NCI-H510A treated with DMSO at 0.1 percent for 48 hours (cell line): Measurements from ENCODE around the gene DDX50.
"Not testable (repeated sequence)": the region's sequence is repeated elsewhere in the genome, so short reads cannot be mapped to it uniquely, and the experiment has no call there.

Experiments used
- DNase-seq: peaks from one replicate; lab custom pipeline; 2025; lab: John Stamatoyannopoulos, UW

DDX50 gene

GRCh38 chr10:68900427-68901104 lies 549 bp upstream of the DDX50 start:
- DNase-seq = peak; percentile 71

DNA sequence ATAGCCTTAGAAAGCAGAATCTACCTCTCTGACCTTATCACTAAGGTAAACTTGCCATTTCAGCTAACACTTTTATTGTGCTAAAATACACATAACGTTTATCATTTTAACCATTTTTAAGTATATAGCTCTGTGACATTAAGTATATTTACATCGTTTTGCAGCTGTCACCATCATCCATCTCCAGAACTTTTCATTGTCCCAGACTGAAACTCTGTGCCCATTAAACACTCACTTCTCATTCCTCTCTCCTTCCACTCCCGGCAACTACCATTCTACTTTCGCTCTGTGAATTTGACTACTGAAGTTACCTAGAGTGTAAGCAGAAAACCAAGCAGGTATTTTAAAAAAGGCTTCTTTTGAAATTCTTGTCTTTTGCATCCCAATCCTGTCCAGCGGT lies 1.3 kb downstream of the DDX50 start:
- DNase-seq = peak; percentile 4

- no peak for DNase-seq
Measured at GRCh38 chr10:68924593-68924992, 23.5 kb downstream of the DDX50 start.

GRCh38 chr10:68925489-68925888 lies 24.4 kb downstream of the DDX50 start:
- no peak for DNase-seq

- not testable (repeated sequence) for DNase-seq
Measured at GRCh38 chr10:68929157-68929556, 28.0 kb downstream of the DDX50 start.

- not testable (repeated sequence) for DNase-seq
Measured at GRCh38 chr10:68929888-68930287, 28.8 kb downstream of the DDX50 start.

DNA sequence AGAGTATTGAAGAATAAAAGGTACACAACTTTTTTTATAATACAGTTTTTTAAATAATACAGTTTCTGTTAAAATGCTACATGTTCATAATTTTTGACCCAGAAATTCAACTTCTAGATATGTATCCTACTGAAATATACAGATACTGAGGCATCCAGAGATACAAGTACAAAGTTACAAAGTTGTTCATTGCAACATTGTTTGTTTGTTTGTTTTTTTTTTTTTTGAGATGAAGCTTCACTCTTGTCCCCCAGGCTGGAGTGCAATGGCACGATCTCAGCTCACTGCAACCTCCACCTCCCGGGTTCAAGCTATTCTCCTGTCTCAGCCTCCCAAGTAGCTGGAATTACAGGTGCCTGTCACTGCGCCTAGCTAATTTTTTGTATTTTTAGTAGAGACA lies 31.7 kb downstream of the DDX50 start:
- not testable (repeated sequence) for DNase-seq

DNA sequence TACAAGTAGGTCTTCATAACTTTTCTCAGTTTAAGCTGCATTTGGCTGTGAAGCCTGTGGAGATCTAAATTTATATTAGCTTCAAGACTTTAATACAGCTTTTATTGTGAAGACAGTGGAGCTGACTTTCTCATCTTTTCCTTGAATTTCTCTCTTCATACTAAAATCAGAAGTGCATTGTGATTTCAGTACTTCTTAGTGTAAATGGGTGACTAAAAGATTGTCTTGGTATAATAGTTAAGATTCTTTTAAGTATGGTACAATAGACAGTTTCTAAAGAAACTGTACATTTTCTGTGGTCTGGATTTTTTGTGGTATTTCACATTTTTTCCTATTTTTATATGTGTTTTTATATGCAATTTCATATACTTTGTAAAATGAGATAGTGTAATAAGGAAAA lies 33.9 kb downstream of the DDX50 start:
- no peak for DNase-seq

DNA sequence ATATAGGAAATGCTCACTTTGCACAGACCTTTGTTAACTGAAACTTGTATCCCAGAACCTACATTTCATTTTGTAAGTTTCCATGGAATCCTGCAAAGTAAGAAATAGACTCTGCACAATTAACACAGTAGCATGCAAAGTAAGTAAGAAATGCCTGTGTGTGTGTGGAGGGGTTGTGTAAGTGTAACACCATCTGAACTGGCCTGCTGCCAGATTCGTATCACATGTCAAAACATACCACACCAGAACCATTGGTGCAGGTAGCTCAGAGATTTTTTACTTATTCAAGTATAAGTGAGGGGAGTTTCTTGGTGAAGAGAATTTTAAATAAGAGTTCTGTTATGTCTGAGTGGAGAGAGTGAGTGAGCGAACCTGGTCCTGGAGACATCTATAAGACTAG lies 37.0 kb downstream of the DDX50 start:
- DNase-seq = no peak

- no peak for DNase-seq
Measured at GRCh38 chr10:68938884-68939283, 37.8 kb downstream of the DDX50 start.

DNA sequence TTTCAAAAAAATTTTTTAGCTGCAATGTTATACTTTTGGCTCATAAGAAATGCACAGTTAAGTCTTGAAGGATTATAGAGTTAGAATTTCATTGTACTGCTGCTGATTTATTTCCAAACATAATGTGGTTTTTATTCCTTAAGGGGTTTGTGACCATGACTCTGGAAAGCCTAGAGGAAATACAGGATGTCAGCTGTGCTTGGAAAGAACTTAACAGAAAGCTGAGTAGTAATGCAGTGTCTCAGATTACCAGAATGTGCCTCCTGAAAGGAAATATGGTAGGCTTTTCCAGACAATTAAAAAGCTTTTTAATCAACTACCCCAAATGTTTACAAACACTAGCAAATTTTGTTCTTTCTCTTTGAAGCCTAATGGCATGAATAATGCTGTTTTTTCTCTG lies 39.8 kb downstream of the DDX50 start:
- not testable (repeated sequence) for DNase-seq

DNA sequence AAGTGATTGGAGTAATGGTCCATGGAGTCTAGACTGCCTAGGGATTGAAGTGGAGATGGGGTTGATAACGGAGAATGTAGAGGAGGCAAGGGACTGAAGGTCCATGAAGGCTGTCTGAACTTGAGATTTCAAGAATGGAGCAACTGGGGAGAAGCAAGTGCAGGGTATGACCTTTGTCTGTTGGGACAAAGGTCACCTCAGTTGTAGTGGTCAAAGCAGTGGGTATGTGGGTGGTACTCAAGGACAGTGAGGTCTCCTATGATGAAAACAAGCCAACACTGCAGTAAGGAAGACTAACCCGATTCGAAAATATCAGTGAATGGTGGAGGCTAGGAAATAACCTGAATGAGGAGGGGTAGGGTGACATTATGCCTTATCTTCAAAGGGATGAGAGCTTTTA lies 49.5 kb downstream of the DDX50 start:
- DNase-seq = no peak

DNA sequence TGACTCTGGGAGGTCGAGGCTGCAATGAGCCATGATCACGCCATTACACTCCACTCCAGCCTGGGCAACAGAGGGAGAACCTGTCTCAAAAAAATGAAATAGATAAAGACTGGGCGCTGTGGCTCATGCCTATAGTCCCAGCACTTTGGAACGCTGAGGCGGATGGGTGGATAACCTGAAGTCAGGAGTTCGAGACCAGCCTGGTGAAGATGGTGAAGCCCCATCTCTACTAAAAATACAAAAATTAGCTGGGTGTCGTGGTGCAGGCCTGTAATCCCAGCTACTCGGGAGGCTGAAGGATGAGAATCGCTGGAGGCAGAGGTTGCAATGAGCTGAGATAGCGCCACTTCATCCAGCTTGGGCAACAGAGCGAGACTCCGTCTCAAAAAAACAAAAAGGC lies 53.8 kb downstream of the DDX50 start:
- DNase-seq = no peak

DNA sequence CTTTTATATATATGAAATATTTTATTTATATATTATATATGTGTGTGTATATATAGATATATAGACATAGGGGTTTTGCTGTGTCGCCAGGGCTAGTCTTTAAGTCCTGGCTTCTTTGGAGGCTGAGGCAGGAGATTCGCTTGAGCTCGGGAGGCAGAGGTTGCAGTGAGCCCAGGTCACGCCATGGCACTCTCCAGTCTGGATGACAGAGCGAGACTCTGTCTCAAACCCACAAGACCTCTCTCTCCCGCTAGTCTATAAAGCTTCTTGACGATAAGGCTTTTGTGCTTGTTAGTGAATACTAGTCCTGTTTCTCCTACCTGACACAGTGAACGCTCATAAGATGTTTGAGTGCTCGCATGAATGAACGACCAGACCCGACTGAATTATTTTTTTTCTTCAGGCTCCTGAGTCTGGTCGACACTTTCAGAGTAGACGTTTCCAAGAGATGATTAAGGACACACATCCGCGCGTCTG lies 54.3 kb downstream of the DDX50 start:
- DNase-seq = peak; percentile 88

DNA sequence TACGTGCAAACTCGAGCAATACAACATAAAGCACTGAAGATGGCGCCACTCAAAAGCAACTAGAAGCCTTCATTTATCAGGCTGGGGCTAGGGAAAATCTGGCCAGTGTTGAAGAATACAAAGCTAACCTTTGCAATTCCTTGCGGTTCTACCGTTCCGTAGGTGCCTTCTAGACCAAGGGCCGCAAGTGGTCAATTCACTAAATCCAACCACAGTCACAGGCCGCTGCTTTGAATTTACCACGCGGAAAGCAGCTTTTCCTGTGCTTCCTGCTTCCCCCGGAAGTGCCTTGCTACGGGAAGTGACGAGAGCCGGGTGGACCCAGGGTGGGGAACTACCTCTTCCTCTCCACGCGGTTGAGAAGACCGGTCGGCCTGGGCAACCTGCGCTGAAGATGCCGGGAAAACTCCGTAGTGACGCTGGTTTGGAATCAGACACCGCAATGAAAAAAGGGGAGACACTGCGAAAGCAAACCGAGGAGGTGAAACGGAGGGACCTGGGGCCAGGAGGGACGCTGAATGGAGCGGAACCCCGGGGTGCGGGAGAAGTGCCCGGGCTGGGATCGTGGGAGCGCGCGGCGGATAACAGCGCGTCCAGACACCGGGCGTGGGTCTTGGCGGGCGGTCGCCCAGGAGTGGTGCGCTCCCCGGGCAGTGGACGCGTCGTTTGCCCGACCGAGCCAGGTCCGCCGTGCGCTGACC lies 54.9 kb downstream of the DDX50 start, which contains the start of gene DDX21:
Gene DDX21 (plus strand): TSS at position 339 of the 701 bp plus-strand sequence. CDS start 56 bp downstream, at position 395.
- DNase-seq = peak; percentile 97

DNA sequence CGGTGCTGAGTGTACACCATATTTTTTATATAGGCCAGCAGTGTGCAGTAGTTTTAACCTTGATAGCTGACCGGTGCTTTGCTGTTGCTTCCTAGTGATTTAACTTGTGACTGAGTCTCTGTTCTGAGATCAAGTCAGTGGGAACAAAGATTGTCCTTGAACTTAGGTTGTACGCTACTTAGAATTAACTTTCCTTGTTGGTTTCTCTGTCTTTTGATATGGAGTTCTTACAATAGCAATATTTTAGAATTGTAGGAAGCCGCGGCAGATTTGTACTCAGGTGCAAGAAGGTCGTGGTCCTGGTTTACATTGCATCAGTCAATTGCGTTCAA lies 56.1 kb downstream of the DDX50 start:
- DNase-seq = no peak

- no peak for DNase-seq
Measured at GRCh38 chr10:68957654-68958053, 56.5 kb downstream of the DDX50 start.

GRCh38 chr10:68959695-68960527 lies 58.8 kb downstream of the DDX50 start:
- DNase-seq = no peak

- no peak for DNase-seq
Measured at GRCh38 chr10:68963151-68963550, 62.0 kb downstream of the DDX50 start.

GRCh38 chr10:68973975-68974374 lies 72.9 kb downstream of the DDX50 start:
- no peak for DNase-seq

- DNase-seq = not testable (repeated sequence)
Measured at GRCh38 chr10:68975936-68976473, 74.9 kb downstream of the DDX50 start.

- DNase-seq = not testable (repeated sequence)
Measured at GRCh38 chr10:68979738-68980137, 78.6 kb downstream of the DDX50 start.
